Gastrocnemius medialis (tissue), 4 donors: ENCODE results near the gene AAK1. TPM values are rescaled to one million over a fixed set of nuclear protein-coding genes. Genes with fewer than 3 reads are reported as not detected.

Source experiments
- ATAC-seq, 2 donors: fragments of 150-250 bp; one replicate each; pipeline ENCODE4 v1.9.1; 2016
- DNase-seq, 2 donors: peaks; one replicate each; pipeline ENCODE4 v3.0.0-alpha.2; 2019
- H3K27ac ChIP-seq, 4 donors: fragments of 200-600 bp; sonication (generic); 1 replicate in 1 of 4; 2 replicates in 3 of 4; pipeline ENCODE4 v1.5.1; 2016 to 2018; ENCODE audit warnings: mild to moderate bottlenecking in 2 of 4, moderate library complexity in 1 of 4
- H3K27me3 ChIP-seq, 3 donors: fragments of 200-600 bp; sonication (generic) in 2 of 3; 1 replicate in 1 of 3; 2 replicates in 2 of 3; pipeline versions ENCODE4 v1.5.1 to v1.6.0; 2016 to 2019; ENCODE audit warnings: mild to moderate bottlenecking in 1 of 3, moderate library complexity in 1 of 3
- H3K36me3 ChIP-seq, 2 donors: fragments of 200-600 bp; sonication (generic) in 1 of 2; one replicate each; pipeline ENCODE4 v1.5.1; 2017 to 2018
- H3K4me1 ChIP-seq, 2 donors: fragments of 200-600 bp; sonication (generic) in 1 of 2; one replicate each; pipeline ENCODE4 v1.5.1; 2016 to 2017; ENCODE audit warnings: mild to moderate bottlenecking in 2 of 2
- H3K4me3 ChIP-seq, 4 donors: fragments of 200-600 bp; sonication (generic) in 3 of 4; 1 replicate in 1 of 4; 2 replicates in 3 of 4; pipeline ENCODE4 v1.5.1; 2016 to 2019; ENCODE audit warnings: mild to moderate bottlenecking in 2 of 4
- H3K9me3 ChIP-seq, 3 donors: fragments of 200-600 bp; sonication (generic) in 2 of 3; 1 replicate in 1 of 3; 2 replicates in 2 of 3; pipeline ENCODE4 v1.5.1; 2016 to 2019
- CTCF ChIP-seq, 5 experiments: fragments of 450-650 bp in 3 of 5; fragments of 200-600 bp in 2 of 5; sonication (generic) in 2 of 5; IDR thresholded peaks in 4 of 5; conservative IDR thresholded peaks in 1 of 5; 1 replicate in 4 of 5; 2 replicates in 1 of 5; pipeline ENCODE4 v1.5.1; 2016 to 2019; ENCODE audit warnings: antibody characterized with exemption in 5 of 5, mild to moderate bottlenecking in 3 of 5, moderate library complexity in 3 of 5
- POLR2A ChIP-seq, 2 donors: fragments of 450-650 bp; IDR thresholded peaks; one replicate each; pipeline ENCODE4 v1.6.1; 2017; ENCODE audit warnings: antibody characterized with exemption in 2 of 2, mild to moderate bottlenecking in 2 of 2, moderate library complexity in 2 of 2
- in situ Hi-C, 4 donors: fragments of 200-750 bp; cut with MboI; loops; one replicate each; pipeline versions ENCODE4 v1.15.0 to v1.8.0; 2017; ENCODE audit warnings: low sequenced_read_pairs in 4 of 4
- intact Hi-C: fragments of 100-400 bp; cut with DNase I; formaldehyde crosslinking; loops from one replicate; pipeline ENCODE4 v1.15.1; 2023; ENCODE audit warnings: low total_unique reads
- total RNA-seq, 4 donors: library from RNA; depleted of rRNA; stranded (reverse); fragments of >200 nt; gene quantifications; one replicate each; pipeline versions ENCODE4 v1.1.0 to v1.2.3, GENCODE V29; 2016

Gene AAK1
- total RNA-seq, 4 donors from 2014 or later, result 30.0 to 47.3 (median 39.1) TPM

DNA sequence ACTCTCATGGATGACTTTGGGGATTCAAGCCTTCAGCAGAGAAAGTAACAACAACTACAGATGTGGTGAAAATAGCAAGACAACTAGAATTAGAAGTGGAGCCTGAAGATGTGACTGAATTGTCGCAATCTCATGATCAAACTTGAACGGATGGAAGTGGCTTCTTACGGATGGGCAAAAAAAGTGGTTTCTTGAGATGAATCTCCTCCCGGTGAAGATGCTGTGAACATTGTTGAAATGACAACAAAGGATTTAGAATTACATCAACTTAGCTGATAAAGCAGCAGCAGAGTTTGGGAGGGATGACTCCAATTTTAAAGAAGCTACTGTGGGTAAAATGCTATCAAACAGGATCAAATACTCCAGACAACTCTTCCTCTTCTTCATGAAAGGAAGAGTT lies 43.1 kb downstream of the AAK1 start:
- intact Hi-C loops (no loop called here), in situ Hi-C loops (no loop called here)
- peaks cover 23 to 71% of the 10 kb centered on the region in 2 donors for H3K4me1 ChIP-seq
- no peaks in the 10 kb centered on the region for H3K36me3 ChIP-seq
- DNase-seq (no peak), ATAC-seq (no peak)
- H3K27ac ChIP-seq, result peak overlapping the region in 3 of 4 donors; percentile 68 to 79 (median 72)
- H3K27me3 ChIP-seq, result no peaks in the 10 kb centered on the region
- H3K4me3 ChIP-seq, result no peak overlapping the region
- TF ChIP-seq CTCF (IDR thresholded peaks at IDR 0.05 in 4 of 5, conservative IDR thresholded peaks at IDR 0.05 in 1 of 5), result no peak
- no peak for TF ChIP-seq POLR2A (IDR thresholded peaks at IDR 0.05)
- no peaks in the 10 kb centered on the region for H3K9me3 ChIP-seq

- no peak overlapping the region for H3K4me3 ChIP-seq
- TF ChIP-seq CTCF (IDR thresholded peaks at IDR 0.05 in 4 of 5, conservative IDR thresholded peaks at IDR 0.05 in 1 of 5) (no peak), POLR2A (IDR thresholded peaks at IDR 0.05) (no peak)
- H3K27me3 ChIP-seq, result no peaks in the 10 kb centered on the region
- no peaks in the 10 kb centered on the region for H3K9me3 ChIP-seq
- H3K27ac ChIP-seq, result no peak overlapping the region
- ATAC-seq (no peak), DNase-seq (no peak)
- H3K4me1 ChIP-seq, result peaks cover 22 to 68% of the 10 kb centered on the region in 2 donors
- H3K36me3 ChIP-seq, result no peaks in the 10 kb centered on the region
- in situ Hi-C loops, result no loop called here
- intact Hi-C loops, result no loop called here
Observed at GRCh38 chr2:69597843-69598610, 45.5 kb downstream of the AAK1 start.

DNA sequence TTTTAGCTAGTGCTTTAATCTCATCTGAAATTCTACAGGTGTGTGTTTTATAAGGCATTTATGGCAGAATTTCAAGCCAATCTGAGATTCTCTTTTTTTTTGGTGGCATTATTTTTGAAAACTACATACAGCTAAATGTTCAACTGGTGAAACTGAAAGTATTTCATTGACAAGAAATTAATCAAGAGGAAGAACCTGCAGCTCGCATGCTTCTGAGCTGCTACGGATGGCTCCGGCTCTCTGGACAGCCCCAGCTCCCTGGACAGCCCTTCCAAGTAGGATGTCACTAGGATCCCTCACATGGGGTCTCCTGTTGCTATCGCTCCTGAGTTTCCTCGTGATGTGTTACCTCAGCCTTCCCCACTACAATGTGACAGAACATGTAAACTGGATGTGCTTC lies 46.4 kb downstream of the AAK1 start:
- Histone ChIP-seq H3K4me1 (peaks cover 25 to 71% of the 10 kb centered on the region in 2 donors), H3K27ac (no peak overlapping the region), H3K27me3 (no peaks in the 10 kb centered on the region), H3K4me3 (no peak overlapping the region), H3K36me3 (no peaks in the 10 kb centered on the region), H3K9me3 (no peaks in the 10 kb centered on the region)
- intact Hi-C loops (no loop called here), in situ Hi-C loops (no loop called here)
- TF ChIP-seq CTCF (IDR thresholded peaks at IDR 0.05 in 4 of 5, conservative IDR thresholded peaks at IDR 0.05 in 1 of 5) (no peak), POLR2A (IDR thresholded peaks at IDR 0.05) (no peak)
- DNase-seq, result no peak
- ATAC-seq, result no peak

DNA sequence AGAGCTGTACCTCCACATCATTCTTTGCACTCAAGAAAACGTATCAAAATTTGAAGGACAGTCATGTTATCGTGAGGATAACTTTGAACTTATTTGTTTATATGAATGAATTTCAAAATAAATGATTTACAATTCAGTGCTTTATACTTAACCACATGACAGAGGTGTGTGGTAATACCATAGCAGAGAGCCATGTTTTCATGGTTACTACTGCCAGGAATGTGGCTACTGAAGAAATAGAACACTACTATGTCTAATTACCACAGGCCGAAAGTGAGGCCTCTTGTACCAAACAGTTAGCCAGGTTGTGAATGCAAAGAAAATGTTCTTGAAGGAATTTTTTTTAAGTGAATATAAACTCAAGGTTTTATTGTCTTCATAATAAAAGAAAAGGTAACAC lies 49.2 kb downstream of the AAK1 start:
- no peak overlapping the region for H3K4me3 ChIP-seq
- H3K36me3 ChIP-seq, result no peaks in the 10 kb centered on the region
- TF ChIP-seq CTCF (IDR thresholded peaks at IDR 0.05 in 4 of 5, conservative IDR thresholded peaks at IDR 0.05 in 1 of 5) (no peak), POLR2A (IDR thresholded peaks at IDR 0.05) (no peak)
- H3K4me1 ChIP-seq, result peaks cover 45 to 71% of the 10 kb centered on the region in 2 donors
- in situ Hi-C loops, result no loop called here
- ATAC-seq (peak; percentile 86 to 91), DNase-seq (no peak)
- no peaks in the 10 kb centered on the region for H3K9me3 ChIP-seq
- peak overlapping the region; percentile 77 to 89 (median 83) for H3K27ac ChIP-seq
- intact Hi-C loops, result no loop called here
- H3K27me3 ChIP-seq, result no peaks in the 10 kb centered on the region
